Gastroesophageal sphincter (tissue), 3 donors: ENCODE measurements around the gene SLC18A3.

Experiments
- EP300 ChIP-seq: sonication (generic); formaldehyde crosslinking; IDR thresholded peaks from one replicate; pipeline ENCODE4 v1.6.1; 2017; ENCODE audit warnings: antibody characterized with exemption, mild to moderate bottlenecking
- POLR2A ChIP-seq, 2 donors: fragments of 450-650 bp; IDR thresholded peaks; one replicate each; pipeline ENCODE4 v1.6.1; 2017; ENCODE audit warnings: antibody characterized with exemption in 2 of 2, mild to moderate bottlenecking in 2 of 2, moderate library complexity in 1 of 2
- TF ChIP-seq, protein P1 (sequence below), 4 experiments: fragments of 200-600 bp in 2 of 4; fragments of 450-650 bp in 2 of 4; sonication (generic) in 1 of 4; IDR thresholded peaks; one replicate each; pipeline ENCODE4 v1.5.1; 2017 to 2019; ENCODE audit warnings: antibody characterized with exemption in 4 of 4, mild to moderate bottlenecking in 2 of 4, moderate library complexity in 2 of 4

DNA sequence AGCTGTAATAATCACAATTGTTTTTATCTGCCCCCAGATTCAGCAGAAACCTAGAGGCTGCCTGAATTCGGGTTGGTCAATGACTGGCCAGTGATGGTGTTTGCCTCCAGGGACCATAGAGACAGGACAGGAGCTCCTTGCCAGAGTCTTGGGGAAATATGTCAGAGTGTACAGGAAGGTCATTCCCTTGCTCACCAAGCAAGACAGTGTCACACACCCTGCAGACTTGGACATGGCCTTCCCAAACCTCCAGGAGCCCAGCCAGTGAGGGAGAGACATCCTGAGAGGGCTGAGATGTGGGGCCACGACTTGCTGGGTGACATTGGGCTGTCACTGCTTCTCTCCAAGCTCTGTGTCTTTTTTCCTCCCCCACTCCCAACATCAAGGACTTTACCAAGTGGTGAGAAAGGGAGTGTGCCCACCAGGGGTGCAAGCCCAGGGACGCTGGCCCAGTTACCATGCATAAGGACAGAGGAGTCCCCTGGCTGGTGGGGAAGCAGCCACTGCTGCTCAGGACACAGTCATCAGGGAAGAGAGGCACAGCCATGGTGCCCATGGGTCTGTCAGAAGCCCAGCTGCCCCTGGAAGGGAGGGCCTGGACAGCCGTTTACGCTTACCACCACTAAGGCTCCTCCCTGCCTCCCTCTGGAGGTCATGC, 44.1 kb downstream of the SLC18A3 start:
- TF ChIP-seq, protein P1, sequence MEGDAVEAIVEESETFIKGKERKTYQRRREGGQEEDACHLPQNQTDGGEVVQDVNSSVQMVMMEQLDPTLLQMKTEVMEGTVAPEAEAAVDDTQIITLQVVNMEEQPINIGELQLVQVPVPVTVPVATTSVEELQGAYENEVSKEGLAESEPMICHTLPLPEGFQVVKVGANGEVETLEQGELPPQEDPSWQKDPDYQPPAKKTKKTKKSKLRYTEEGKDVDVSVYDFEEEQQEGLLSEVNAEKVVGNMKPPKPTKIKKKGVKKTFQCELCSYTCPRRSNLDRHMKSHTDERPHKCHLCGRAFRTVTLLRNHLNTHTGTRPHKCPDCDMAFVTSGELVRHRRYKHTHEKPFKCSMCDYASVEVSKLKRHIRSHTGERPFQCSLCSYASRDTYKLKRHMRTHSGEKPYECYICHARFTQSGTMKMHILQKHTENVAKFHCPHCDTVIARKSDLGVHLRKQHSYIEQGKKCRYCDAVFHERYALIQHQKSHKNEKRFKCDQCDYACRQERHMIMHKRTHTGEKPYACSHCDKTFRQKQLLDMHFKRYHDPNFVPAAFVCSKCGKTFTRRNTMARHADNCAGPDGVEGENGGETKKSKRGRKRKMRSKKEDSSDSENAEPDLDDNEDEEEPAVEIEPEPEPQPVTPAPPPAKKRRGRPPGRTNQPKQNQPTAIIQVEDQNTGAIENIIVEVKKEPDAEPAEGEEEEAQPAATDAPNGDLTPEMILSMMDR (IDR thresholded peaks at IDR 0.05): no peak
- TF ChIP-seq POLR2A (IDR thresholded peaks at IDR 0.05) (no peak), EP300 (no peak)
